HPDE6-E6E7 (cell line): Measurements from ENCODE around the gene LARP1B.
"Not testable (repeated sequence)": the region's sequence is repeated elsewhere in the genome, so short reads cannot be mapped to it uniquely, and the experiment has no call there.

ENCODE experiments used
- DNase-seq: peaks from one replicate; pipeline ENCODE4 v3.0.0; 2011; ENCODE audit warnings: missing footprints; ENCODE audit errors: extremely low spot score

The LARP1B gene

DNA sequence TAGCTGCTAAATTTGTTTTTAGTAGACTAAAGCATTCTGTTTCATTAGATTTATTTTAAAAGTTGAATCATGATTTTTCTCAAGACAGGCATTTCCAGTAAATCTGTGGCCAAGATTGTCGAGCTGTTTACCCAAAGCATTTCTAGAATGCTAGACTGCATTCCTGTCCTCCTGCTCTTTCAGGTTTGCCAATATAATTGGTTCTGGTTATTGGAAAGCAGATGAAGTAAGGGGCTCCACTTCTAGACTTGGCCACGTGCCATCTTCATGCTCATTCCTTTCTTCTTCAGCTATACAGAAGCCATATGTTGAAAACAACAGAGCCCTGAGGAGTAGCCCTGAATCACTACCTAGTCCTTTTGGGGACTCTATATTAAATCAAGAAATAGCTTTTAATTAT is 164.0 kb downstream of the LARP1B start:
- DNase-seq = no peak

DNA sequence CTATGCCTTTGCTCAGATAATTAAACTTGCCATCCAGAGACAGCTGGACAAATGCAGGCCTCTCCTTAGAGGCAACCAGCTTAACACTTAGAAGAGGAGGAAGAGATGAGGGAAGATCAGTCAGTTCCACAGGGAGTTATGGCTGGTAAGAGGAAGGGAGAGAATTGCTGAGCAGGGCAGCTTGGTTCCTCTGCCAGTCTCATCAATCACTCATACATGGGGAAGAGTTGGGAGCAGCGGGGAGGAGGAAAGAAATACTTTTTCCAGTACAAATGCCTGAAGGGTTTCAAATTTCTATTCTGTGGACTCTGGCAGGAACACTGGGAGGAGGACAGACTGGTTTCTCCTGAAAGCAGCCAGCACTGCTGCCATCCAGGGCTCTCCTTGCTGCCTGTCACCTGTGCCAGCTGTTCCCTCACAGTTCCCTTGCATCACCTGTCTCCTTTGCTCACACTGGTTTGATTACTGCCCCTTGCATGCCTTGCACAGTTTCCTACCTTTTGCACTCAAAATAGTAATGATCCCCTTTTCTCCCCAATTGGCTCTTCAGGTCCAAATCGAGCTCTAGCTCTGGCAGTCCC is 167.0 kb downstream of the LARP1B start:
- DNase-seq = peak; percentile 2

DNA sequence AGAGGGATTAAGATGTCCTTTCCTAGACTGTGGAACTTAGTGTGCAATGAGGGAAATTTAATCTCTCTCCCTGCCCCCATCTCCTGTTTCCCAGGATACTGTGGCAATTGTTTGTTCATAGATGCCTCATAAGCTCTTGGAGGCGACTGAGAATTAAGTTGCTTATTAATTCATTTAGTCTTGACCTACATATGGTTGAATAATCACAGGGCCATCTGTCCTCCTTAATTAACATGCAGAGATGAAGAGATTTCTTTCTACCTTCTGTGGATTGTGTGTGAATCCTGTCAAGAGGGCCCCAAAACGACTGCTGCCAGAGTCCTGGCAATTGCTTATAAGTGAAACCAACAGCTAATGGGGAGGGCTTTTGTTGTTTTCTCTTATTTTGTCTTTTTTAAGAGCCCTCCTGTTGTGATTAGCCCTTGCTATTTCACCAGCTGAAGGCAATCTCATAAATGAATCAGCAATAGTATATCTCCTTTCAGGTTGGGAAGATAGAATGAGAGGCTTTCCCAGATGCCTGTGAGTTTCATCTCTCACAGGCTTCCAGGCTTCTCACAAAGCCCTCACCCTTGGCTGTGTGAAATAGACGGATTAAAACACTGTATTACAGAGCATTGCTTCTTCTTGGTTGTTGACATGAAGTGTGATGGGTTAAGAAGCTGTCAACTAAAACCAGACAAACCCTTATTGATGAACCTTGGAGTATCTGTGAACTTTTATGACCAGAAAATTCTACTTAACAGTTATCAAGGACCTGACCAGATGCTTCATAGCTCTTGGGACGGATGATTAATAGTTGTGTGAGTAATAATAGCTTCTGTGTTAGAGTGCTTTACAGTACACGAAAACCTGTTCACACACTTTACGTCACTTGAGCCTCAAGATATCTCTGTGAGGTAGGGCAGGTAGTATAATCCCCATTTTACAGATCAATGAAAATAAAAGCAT is 168.0 kb downstream of the LARP1B start:
- DNase-seq = no peak

DNA sequence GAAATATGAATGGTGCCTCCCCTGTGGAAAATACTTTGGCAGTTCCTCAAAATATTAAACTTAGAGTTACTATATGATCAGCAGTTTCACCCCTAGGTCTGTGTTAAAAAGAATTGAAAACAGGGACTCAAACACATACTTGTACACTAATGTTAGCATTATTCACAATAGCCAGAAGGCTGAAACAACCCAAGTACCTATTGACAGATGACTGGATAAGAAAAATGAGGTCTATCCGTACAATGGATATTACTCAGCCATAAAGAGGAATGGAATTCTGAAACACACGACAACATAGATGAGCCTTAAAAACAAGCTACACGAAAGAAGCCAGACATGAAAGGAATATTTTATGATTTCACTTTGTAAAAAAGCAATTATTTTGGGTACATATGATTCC is 171.6 kb downstream of the LARP1B start:
- DNase-seq = no peak

DNA sequence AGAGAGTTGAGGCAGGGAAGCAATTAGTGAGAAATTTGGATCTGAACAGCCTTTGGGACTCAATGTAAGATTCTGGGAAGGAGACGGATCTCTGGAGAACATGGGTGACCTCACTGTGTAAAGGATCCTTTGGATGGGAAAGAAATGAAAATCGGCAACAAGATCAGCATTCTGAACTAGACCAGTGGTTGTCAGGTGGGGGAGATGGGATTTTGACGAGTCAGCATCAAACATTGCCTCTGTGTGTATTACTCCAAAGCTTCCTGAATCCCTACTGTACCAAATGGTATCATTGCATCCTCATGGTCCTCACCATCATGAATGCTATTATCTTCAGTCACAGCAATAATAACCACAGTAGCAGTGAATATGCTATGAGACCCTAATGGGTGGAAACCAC is 173.7 kb downstream of the LARP1B start:
- no peak for DNase-seq

DNA sequence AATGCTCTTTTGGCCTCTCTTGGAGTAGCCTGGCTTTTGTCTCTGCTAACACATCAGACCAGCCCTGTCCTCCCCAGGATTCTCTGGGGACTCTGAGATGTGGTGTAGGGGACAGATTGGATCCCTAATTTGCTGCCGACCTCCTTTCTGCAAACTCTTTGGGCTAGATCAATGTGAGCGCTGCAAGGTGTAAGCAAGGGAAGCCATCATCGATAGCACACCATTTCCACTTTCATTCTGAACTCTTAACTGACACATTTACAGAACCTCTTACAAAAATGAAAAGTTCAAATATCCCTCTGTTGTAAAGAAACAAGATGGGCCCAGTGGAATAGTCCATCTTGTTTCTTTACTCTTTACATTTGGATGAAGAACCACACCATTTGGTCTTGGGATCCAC is 179.9 kb downstream of the LARP1B start:
- no peak for DNase-seq

DNA sequence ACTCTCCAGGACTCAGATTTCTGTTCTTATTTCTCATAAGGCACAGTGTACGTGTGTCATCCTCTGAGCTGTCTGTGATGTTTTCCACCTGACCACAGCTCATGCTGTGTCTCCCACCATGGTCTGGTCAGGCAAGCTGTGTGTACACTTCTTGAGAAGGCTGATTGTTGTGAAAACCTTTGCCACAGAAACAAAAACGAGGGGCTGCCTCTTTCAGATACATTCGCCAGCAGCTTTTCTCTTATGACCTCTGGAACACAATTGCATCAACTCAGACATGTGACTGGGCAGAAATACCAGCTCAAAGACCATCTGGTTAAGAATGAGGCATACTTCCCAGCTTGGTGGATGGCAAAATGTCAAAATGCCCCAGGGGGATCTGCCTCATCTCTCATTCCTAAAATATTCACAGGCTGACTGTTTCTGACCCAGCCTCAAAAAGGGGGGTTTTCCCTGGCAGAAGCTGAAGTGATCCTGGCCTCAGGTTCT is 180.4 kb downstream of the LARP1B start:
- DNase-seq = peak; percentile 68

DNA sequence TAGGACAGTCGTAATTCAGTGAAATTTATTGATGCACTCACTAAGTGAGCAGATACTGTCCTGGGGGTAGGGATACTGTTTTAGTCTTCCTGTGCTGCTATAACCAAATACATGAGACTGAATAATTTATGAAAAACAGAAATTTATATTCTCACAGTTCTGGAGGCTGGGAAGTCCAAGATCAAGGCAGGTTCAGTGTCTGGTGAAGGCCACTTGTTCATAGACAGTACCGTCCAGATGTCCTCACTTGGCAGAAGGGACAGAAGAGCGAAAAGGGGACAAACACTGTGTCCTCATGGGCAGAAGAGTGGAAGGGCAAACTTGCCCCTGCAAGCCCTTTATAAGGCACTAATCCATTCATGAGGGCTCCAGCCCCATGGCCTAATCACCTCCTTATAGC is 180.9 kb downstream of the LARP1B start:
- DNase-seq = no peak

DNA sequence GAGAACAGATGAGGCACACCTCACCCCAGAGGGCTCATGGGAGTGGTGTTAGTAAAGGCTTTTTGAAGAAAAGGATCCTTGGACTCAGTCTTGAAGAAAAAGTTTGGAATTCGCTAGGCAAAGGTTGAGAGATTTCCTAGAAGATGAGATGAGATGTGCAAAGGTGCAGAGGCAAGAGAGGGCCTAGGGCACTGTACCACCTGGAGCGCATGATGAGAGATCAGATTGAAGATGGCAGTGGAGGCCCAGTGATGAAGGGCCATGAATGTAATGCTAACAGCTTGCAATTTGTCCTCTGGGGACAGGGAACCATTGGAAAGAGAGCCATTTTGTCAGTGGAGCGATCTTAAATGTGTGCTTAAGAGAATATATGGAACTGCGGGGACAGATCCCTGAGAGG is 181.5 kb downstream of the LARP1B start:
- DNase-seq = no peak

DNA sequence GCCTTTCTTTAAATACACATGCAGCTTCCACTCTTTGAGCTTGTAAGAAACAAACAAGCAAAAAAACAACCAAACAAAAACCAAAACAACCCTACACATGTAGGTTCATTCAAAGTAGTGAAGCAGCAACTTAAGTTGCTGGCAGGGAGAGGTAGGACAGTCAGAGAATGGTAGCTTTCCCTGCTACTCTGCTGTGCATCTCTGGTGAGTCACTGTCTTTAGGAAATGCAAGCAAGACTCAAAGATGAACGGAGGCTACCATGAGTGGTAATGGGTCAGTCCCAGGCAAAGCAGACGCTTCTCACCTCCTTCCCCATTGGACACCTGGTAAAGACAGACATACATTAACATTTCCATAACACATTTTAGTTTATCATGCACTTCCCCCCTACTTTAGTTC is 183.3 kb downstream of the LARP1B start:
- DNase-seq = no peak

DNA sequence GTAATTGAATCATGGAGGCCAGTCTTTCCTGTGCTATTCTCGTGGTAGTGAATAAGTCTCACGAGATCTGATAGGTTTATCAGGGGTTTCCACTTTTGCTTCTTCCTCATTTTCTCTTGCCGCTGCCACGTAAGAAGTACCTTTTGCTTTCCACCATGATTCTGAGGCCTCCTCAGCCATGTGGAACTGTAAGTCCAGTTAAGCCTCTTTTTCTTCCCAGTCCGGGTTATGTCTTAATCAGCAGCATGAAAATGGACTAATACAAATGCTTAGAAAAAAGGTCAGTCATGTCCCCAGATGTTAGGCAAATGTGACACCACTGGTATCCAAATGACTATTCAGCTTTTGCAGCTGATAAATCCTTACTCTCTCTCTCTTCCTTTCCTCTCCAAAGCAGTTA is 184.3 kb downstream of the LARP1B start:
- not testable (repeated sequence) for DNase-seq

DNA sequence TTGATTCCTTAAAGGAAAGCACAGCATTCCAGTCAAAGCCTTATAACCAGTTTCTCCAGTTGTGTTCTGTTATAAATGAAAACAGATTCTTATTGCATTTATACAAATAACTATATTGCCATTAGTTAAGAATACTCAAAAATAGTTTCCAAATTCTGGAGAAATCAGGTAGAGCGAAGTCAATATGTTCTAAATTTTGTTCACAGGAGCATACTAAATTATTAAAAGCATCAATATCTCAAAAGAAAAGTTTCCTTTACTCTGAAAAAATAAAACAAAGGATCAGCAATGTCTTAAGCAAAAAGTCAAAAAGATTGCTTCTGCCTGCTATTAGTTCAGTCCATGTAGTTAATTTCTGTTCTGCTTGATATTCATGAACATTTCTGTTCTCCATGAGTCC is 186.8 kb downstream of the LARP1B start:
- no peak for DNase-seq

DNA sequence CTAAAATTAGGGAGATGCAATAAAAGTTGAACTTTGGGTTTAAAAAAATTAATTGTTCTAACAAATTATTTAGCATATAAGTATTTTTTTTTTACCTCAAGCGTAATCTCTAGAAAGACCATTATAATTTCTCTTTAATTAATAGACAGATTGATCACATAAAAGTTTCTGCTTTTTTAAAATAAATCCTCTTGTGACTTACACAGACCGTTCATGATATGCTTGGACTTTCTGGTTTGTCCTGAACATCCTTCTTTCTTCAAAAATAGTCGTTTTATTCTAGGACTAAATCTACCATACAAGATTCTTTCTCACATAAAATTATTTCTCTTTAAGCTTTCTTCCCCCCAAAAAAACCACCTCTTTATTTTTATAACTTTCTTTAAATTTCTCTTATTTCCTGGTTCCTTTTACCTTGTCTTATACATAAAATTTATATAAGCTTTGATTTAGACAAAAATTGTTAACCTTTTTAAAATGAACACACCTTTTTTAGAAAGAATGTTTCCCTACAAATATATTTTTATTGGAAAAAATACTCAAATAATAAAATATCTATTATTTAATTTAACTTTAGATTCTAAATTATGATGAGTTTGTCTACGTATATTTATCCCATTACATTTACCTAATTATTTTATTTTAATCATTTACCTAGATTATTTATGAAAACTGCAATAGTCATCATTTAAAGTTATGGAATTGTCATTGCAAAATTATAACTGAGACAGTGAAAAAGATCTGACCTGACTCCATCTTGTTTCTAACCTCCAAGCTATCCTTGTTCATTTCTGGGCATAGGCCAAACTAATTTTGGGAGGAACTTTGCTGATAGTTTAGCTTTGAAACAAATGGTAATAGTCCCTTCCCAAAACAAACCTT is 188.9 kb downstream of the LARP1B start:
- no peak for DNase-seq

DNA sequence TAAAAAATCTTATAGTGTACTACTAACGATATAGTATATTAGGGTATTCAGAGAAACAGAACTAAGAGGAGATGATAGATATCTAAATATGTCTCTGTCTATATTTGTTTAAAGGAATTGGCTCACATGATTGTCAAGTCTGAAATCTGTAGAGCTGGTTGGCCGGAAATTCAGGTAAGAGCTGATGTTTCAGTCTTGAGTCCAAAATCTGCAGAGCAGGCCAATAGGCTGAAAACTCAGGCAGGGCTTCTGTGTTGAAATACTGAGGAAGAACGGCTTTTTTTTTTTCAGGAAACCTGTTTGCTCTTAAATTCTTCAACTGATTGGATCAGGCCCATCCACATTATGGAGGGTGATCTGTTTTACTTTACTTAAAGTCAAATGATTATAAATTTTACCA is 194.8 kb downstream of the LARP1B start:
- DNase-seq = no peak

DNA sequence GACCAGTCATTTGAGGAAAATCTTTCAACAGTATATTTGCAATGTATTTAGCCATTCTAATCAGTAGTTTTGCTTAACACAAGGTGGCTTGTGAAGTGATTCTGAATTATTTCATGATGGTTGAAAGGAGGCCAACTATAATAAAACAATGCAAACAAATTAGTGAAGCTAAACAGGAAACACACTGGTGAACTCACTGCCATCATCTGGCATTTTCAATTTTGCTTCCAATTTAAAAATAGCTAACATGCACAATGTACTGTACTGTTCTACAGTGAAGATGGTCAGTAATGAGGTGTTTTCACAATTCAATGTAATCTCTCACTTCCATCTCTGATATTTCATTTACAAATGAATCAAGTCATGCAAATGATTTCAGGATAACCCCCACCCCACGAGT is 195.4 kb downstream of the LARP1B start:
- no peak for DNase-seq

DNA sequence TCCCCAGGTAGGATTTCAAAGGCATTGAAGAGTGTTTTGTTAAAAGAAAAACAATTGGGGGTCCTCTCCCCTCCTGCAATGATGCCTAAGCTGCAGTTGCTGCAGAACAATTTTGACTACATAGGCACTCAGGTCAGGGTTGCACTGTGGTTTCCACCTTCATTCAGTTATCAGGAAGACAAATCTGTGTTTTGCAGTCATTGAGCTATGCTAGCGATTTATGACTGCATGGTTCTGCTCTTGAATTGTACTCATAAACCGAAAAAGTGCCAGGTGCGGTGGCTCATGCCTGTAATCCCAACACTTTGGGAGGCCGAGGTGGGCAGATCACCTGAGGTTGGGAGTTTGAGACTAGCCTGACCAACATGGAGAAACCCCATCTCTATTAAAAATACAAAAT is 197.1 kb downstream of the LARP1B start:
- not testable (repeated sequence) for DNase-seq

DNA sequence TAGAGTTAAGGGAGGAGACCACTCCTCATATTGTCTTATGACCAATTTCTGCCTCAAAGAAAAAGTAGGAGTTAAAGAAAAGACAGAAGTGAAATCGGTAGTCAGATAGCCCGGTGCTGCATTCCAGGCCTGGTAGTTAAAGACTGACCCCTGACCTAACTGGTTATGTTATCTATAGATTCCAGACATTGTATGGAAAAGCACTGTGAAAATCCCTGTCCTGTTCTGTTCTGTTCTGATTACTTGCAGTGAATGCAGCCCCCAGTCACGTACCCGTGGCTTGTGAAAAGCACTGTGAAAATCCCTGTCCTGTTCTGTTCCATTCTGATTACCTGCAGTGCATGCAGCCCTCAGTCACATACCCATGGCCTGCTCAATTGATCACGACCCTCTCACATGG is 198.8 kb downstream of the LARP1B start:
- not testable (repeated sequence) for DNase-seq
